SK-N-SH treated with all-trans-retinoic acid at 6 μM for 48 hours (cell line): ENCODE data around the gene MOGAT3.

ENCODE experiments used
- ARNTL ChIP-seq: fragments of 450-650 bp; formaldehyde crosslinking; IDR thresholded peaks from 2 replicates; pipeline ENCODE4 v1.5.0; 2020; ENCODE audit warnings: low read depth, mild to moderate bottlenecking, moderate library complexity, borderline replicate concordance
- ESRRG ChIP-seq: fragments of 250-450 bp; sonication (Bioruptor Pico); IDR thresholded peaks from 2 replicates; pipeline ENCODE4 v1.6.1; 2021; ENCODE audit warnings: mild to moderate bottlenecking
- POU6F1 ChIP-seq: fragments of 250-450 bp; sonication (Bioruptor Pico); IDR thresholded peaks from 2 replicates; pipeline ENCODE4 v1.8.0; 2021; ENCODE audit warnings: low read depth, mild to moderate bottlenecking, moderate library complexity, borderline replicate concordance
- RARB ChIP-seq: fragments of 250-450 bp; sonication (Bioruptor Pico); IDR thresholded peaks from 2 replicates; pipeline ENCODE4 v1.8.0; 2021; ENCODE audit warnings: mild to moderate bottlenecking, moderate library complexity
- SNAI2 ChIP-seq: fragments of 250-450 bp; sonication (Bioruptor Pico); IDR thresholded peaks from 2 replicates; pipeline ENCODE4 v1.5.0; 2020; ENCODE audit warnings: mild to moderate bottlenecking, moderate library complexity
- TCF4 ChIP-seq: fragments of 250-450 bp; sonication (Bioruptor Pico); IDR thresholded peaks from 2 replicates; pipeline ENCODE4 v1.8.0; 2021; ENCODE audit warnings: mild to moderate bottlenecking, moderate library complexity, borderline replicate concordance
- TSHZ2 ChIP-seq: fragments of 250-450 bp; sonication (Bioruptor Pico); IDR thresholded peaks from 2 replicates; pipeline ENCODE4 v1.5.0; 2020; ENCODE audit warnings: mild to moderate bottlenecking, moderate library complexity
- ZFP30 ChIP-seq: fragments of 450-650 bp; formaldehyde crosslinking; IDR thresholded peaks from 2 replicates; pipeline ENCODE4 v1.5.0; 2022; ENCODE audit warnings: mild to moderate bottlenecking, moderate library complexity
- ZNF70 ChIP-seq: fragments of 450-650 bp; formaldehyde crosslinking; IDR thresholded peaks from 2 replicates; pipeline ENCODE4 v1.5.0; 2020; ENCODE audit warnings: mild to moderate bottlenecking, moderate library complexity
- TF ChIP-seq, protein P1 (sequence below): fragments of 250-450 bp; sonication (Bioruptor Pico); IDR thresholded peaks from 2 replicates; pipeline ENCODE4 v1.8.0; 2020; ENCODE audit warnings: mild to moderate bottlenecking, moderate library complexity, borderline replicate concordance

DNA sequence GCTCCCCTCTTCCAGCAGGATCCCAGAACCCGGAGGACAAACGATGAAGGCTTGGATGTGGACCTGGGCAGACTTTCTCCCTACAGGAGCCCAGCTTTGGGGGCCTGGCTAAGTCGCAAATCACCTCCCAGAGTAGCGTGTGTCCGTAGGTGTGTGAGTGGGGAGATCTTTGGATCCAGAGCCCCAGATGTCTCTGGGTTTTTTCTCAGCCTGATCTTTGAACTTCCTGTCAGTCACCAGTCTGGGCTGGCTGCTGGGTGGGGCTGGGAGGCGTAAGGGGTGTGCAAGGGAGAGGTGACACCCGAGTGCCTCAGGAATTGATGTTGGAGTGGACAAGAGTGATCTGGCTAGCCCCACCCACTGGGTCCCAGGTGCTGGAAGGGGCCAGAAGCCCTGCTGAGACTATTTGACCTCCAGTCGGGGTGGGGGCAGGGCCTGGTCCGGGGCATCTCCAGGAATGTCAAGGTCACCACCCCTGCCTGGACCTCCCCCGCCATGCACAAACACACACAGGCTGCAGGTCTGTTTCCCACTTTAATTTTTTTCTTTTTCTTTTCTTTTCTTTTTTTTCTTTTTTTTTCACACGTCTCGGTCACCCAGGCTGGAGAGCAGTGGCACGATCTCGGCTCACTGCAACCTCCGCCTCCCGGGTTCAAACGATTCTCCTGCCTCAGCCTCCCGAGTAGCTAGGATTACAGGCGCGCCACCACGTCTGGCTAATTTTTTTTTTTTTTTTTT lies at the start of gene MOGAT3:
- TF ChIP-seq TCF4 (CRISPR knock-in tag) (no peak), ZFP30 (CRISPR knock-in tag) (no peak), POU6F1 (CRISPR knock-in tag) (no peak), RARB (no peak), ESRRG (CRISPR knock-in tag) (no peak), SNAI2 (CRISPR knock-in tag) (no peak), TSHZ2 (CRISPR knock-in tag) (no peak), ZNF70 (CRISPR knock-in tag) (no peak), ARNTL (no peak)
- TF ChIP-seq, protein P1, sequence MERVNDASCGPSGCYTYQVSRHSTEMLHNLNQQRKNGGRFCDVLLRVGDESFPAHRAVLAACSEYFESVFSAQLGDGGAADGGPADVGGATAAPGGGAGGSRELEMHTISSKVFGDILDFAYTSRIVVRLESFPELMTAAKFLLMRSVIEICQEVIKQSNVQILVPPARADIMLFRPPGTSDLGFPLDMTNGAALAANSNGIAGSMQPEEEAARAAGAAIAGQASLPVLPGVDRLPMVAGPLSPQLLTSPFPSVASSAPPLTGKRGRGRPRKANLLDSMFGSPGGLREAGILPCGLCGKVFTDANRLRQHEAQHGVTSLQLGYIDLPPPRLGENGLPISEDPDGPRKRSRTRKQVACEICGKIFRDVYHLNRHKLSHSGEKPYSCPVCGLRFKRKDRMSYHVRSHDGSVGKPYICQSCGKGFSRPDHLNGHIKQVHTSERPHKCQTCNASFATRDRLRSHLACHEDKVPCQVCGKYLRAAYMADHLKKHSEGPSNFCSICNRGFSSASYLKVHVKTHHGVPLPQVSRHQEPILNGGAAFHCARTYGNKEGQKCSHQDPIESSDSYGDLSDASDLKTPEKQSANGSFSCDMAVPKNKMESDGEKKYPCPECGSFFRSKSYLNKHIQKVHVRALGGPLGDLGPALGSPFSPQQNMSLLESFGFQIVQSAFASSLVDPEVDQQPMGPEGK (CRISPR knock-in tag), result no peak
